ENCODE results near the gene SUCLA2.

DNA sequence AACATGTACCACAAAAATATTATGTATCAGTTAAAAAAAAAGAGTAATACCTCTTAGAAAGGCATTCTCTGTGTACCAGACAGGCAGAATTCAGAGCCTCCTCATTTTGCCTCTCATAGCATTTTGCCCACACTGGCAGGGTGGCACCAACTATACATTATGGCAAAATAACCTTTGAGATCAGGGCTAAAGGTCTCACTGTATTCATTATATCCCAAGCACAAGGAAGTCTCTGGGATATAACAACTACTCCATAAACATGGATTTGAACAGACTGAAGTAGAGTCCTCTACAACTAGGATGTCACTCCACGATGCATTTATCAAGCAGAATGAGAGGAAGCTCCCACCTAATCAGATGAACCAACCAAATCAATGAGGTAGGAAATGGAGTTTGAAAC, 10.6 kb downstream of the SUCLA2 start:
- TF ChIP-seq, protein P1, sequence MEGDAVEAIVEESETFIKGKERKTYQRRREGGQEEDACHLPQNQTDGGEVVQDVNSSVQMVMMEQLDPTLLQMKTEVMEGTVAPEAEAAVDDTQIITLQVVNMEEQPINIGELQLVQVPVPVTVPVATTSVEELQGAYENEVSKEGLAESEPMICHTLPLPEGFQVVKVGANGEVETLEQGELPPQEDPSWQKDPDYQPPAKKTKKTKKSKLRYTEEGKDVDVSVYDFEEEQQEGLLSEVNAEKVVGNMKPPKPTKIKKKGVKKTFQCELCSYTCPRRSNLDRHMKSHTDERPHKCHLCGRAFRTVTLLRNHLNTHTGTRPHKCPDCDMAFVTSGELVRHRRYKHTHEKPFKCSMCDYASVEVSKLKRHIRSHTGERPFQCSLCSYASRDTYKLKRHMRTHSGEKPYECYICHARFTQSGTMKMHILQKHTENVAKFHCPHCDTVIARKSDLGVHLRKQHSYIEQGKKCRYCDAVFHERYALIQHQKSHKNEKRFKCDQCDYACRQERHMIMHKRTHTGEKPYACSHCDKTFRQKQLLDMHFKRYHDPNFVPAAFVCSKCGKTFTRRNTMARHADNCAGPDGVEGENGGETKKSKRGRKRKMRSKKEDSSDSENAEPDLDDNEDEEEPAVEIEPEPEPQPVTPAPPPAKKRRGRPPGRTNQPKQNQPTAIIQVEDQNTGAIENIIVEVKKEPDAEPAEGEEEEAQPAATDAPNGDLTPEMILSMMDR (IDR thresholded peaks at IDR 0.05): no peak
- TF ChIP-seq POLR2AphosphoS5 (IDR thresholded peaks at IDR 0.05): no peak
